Endothelial cell of umbilical vein (primary cell): ENCODE results near the gene CCDC97. TPM values are rescaled to one million over a fixed set of nuclear protein-coding genes. Genes with fewer than 3 reads are reported as not detected.

ENCODE experiments used
- BruUV-seq: library from RNA; stranded (reverse); fragments of 400-500 nt; replicated peaks from 2 replicates; lab custom pipeline; 2021; lab: Mats Ljungman, UMichigan
- CTCF ChIA-PET: fragments of 300-600, 350-600 bp; sonication (Branson Sonifier 250); formaldehyde crosslinking; loops from one replicate; lab custom pipeline; 2021; ENCODE audit warnings: antibody characterized with exemption, inconsistent platforms; lab: Charles Lee
- POLR2A ChIA-PET: fragments of 300-600, 350-600 bp; sonication (Branson Sonifier 250); formaldehyde crosslinking; loops from one replicate; lab custom pipeline; 2021; ENCODE audit warnings: antibody characterized with exemption, inconsistent platforms; lab: Charles Lee
- DNase-seq: peaks from one replicate; pipeline ENCODE4 v3.0.0-alpha.2; 2011; ENCODE audit warnings: low read depth, low spot score
- FAIRE-seq: peaks from 2 replicates; lab custom pipeline; 2011; peaks lifted over from hg19 to GRCh38; lab: Jason Lieb, UNC
- H2AFZ ChIP-seq: 2 replicates; pipeline ENCODE4 v1.6.0; 2012; ENCODE audit warnings: low read depth, low read length, control low read depth, inconsistent platforms
- H3K27ac ChIP-seq: 2 replicates; pipeline ENCODE4 v1.5.1; 2011; ENCODE audit warnings: low read depth, mild to moderate bottlenecking, control low read depth, low read length, moderate library complexity; ENCODE audit not compliant: insufficient read depth
- H3K27me3 ChIP-seq, 2 experiments: 2 replicates each; pipeline versions ENCODE4 v1.6.0 to v1.6.1; 2011; ENCODE audit warnings: low read length in 2 of 2, mixed read lengths in 1 of 2; ENCODE audit not compliant: control insufficient read depth in 2 of 2, insufficient read depth in 2 of 2
- H3K36me3 ChIP-seq, 2 experiments: 2 replicates in 1 of 2; 3 replicates in 1 of 2; pipeline ENCODE4 v1.5.1; 2011; ENCODE audit warnings: low read length in 2 of 2, mild to moderate bottlenecking in 1 of 2, moderate library complexity in 1 of 2; ENCODE audit not compliant: control insufficient read depth in 2 of 2, insufficient read depth in 2 of 2; ENCODE audit errors: extremely low read depth in 1 of 2
- H3K4me1 ChIP-seq: 3 replicates; pipeline ENCODE4 v1.5.1; 2011; ENCODE audit warnings: mild to moderate bottlenecking, low read length; ENCODE audit not compliant: control insufficient read depth, insufficient read depth; ENCODE audit errors: extremely low read depth
- H3K4me2 ChIP-seq: 2 replicates; pipeline ENCODE4 v1.6.1; 2011; ENCODE audit warnings: low read length, control low read depth, mixed read lengths; ENCODE audit not compliant: insufficient read depth
- H3K4me3 ChIP-seq, 3 experiments: fragments of 200-600 bp in 1 of 3; sonication (generic), shearing (Covaris generic) in 1 of 3; replicated peaks in 1 of 3; 2 replicates each; pipeline ENCODE4 v1.5.1; 2011 to 2016; ENCODE audit warnings: control low read depth in 3 of 3, low read length in 3 of 3, mild to moderate bottlenecking in 2 of 3, inconsistent platforms in 1 of 3, low read depth in 1 of 3, moderate library complexity in 1 of 3; ENCODE audit not compliant: insufficient read depth in 1 of 3
- H3K79me2 ChIP-seq: 2 replicates; pipeline ENCODE4 v1.6.0; 2012; ENCODE audit warnings: low read length, inconsistent platforms; ENCODE audit not compliant: control insufficient read depth, insufficient read depth
- H3K9ac ChIP-seq: replicated peaks from 2 replicates; pipeline ENCODE3; 2011; ENCODE audit warnings: low read length, control low read depth; ENCODE audit not compliant: insufficient read depth; ENCODE audit errors: extremely low read depth
- H3K9me1 ChIP-seq: replicated peaks from 3 replicates; pipeline ENCODE4 v1.6.0; 2011; ENCODE audit warnings: mild to moderate bottlenecking, low read length; ENCODE audit not compliant: control insufficient read depth, insufficient read depth; ENCODE audit errors: extremely low read depth
- H3K9me3 ChIP-seq: replicated peaks from 2 replicates; pipeline ENCODE4 v1.5.1; 2012; ENCODE audit warnings: low read length, inconsistent platforms; ENCODE audit not compliant: control insufficient read depth, insufficient read depth
- H4K20me1 ChIP-seq: replicated peaks from 2 replicates; pipeline ENCODE3; 2011; ENCODE audit warnings: mild to moderate bottlenecking, low read length; ENCODE audit not compliant: control insufficient read depth, insufficient read depth; ENCODE audit errors: extremely low read depth
- EZH2 ChIP-seq: IDR thresholded peaks from 2 replicates; pipeline ENCODE4 v1.6.1; 2012; ENCODE audit warnings: borderline replicate concordance, low read depth, mild to moderate bottlenecking, moderate library complexity, low read length, inconsistent platforms; ENCODE audit not compliant: severe bottlenecking
- FOS ChIP-seq: IDR thresholded peaks from 2 replicates; pipeline ENCODE4 v1.6.1; 2011; ENCODE audit warnings: mild to moderate bottlenecking, low read length, moderate library complexity, borderline replicate concordance; ENCODE audit not compliant: insufficient read depth
- GATA2 ChIP-seq: IDR thresholded peaks from 2 replicates; pipeline ENCODE4 v1.7.0; 2011; ENCODE audit warnings: low read depth, mild to moderate bottlenecking, moderate library complexity, mixed read lengths, low read length; ENCODE audit not compliant: insufficient read length, insufficient read depth
- JUN ChIP-seq: IDR thresholded peaks from 2 replicates; pipeline ENCODE4 v1.6.1; 2011; ENCODE audit warnings: borderline replicate concordance, low read depth; ENCODE audit not compliant: insufficient read length, insufficient read depth
- MYC ChIP-seq: IDR thresholded peaks from one replicate; pipeline ENCODE4 v1.6.1; 2011; ENCODE audit warnings: mild to moderate bottlenecking, low read depth, low read length
- POLR2A ChIP-seq: IDR thresholded peaks from 2 replicates; pipeline ENCODE4 v1.6.1; 2012; ENCODE audit warnings: low read depth, mild to moderate bottlenecking, control low read depth, low read length
- POLR2AphosphoS5 ChIP-seq: IDR thresholded peaks from 2 replicates; pipeline ENCODE4 v1.6.1; 2012; ENCODE audit warnings: low read depth, mild to moderate bottlenecking, control low read depth, low read length, moderate library complexity; ENCODE audit not compliant: insufficient read depth
- dilution Hi-C: fragments of 300-500 bp; cut with MboI; formaldehyde crosslinking; loops from one replicate; pipeline ENCODE4 v1.15.0; 2019; ENCODE audit warnings: low sequenced_read_pairs; ENCODE audit not compliant: extremely low pct_ligation_motif_present
- intact Hi-C: fragments of 100-400 bp; cut with micrococcal nuclease; formaldehyde crosslinking; loops from one replicate; pipeline ENCODE4 v1.10.0; 2022
- polyA plus RNA-seq, 4 experiments: library from polyadenylated mRNA; depleted of rRNA in 3 of 4; stranded (reverse) in 3 of 4; unstranded in 1 of 4; fragments of >200 nt; gene quantifications; 2 replicates each; pipeline versions ENCODE4 v1.2.1 to v1.2.3, GENCODE V29; 2011 to 2012; ENCODE audit warnings: missing spikeins in 1 of 4
- total RNA-seq: library from RNA; stranded (reverse); gene quantifications from 2 replicates; pipeline ENCODE4 v1.2.3, GENCODE V29; 2021
- TF ChIP-seq, protein P1 (sequence below), 2 donors: IDR thresholded peaks; 1 replicate in 1 of 2; 2 replicates in 1 of 2; pipeline ENCODE4 v1.5.1; 2011; ENCODE audit warnings: low read length in 2 of 2, mild to moderate bottlenecking in 2 of 2, moderate library complexity in 2 of 2, control low read depth in 1 of 2, inconsistent platforms in 1 of 2, low read depth in 1 of 2; ENCODE audit not compliant: insufficient read depth in 1 of 2; ENCODE audit errors: extremely low read depth in 1 of 2
- TF ChIP-seq, protein P2 (sequence below): IDR thresholded peaks from 2 replicates; pipeline ENCODE4 v1.6.1; 2011; ENCODE audit not compliant: insufficient read depth, insufficient read length

CCDC97 gene
- total and polyA plus RNA-seq, 2 donors (not counting 3 experiments of a cell fraction or from before 2014, with no cell fraction given): 20.7 to 27.2 TPM

DNA sequence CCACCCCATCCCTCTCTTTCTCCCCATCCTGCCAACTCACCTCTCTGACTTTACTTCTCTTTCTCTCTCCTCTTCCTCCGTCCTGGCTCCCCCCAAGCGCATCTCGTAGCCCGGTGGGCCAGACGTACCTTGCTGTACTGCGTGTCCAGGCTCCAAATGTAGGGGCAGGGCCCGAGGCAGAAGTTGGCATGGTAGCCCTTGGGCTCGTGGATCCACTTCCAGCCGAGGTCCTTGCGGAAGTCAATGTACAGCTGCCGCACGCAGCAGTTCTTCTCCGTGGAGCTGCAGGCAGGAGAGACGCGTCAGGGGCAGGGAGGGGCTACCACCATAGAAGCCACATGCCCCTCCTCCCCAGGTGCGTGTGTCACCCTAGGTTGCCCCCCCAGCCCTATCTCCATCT, 22.0 kb downstream of the CCDC97 start:
- no peak for DNase-seq
- FAIRE-seq: no peak
- Histone ChIP-seq H2AFZ (no peak overlapping the region), H3K9me1 (no peaks in the 10 kb centered on the region), H3K4me3 (no peak overlapping the region), H3K4me1 (peaks cover 27% of the 10 kb centered on the region), H3K27me3 (no peaks in the 10 kb centered on the region), H3K9me3 (no peaks in the 10 kb centered on the region), H3K4me2 (no peak overlapping the region), H3K9ac (no peak overlapping the region), H3K27ac (no peak overlapping the region), H4K20me1 (no peaks in the 10 kb centered on the region), H3K36me3 (peaks cover 19 to 44% of the 10 kb centered on the region in 2 experiments), H3K79me2 (peaks cover 25% of the 10 kb centered on the region)
- intact Hi-C loops: no loop called here
- TF ChIP-seq POLR2AphosphoS5: no peak
- no peak for TF ChIP-seq GATA2
- TF ChIP-seq, protein P1, sequence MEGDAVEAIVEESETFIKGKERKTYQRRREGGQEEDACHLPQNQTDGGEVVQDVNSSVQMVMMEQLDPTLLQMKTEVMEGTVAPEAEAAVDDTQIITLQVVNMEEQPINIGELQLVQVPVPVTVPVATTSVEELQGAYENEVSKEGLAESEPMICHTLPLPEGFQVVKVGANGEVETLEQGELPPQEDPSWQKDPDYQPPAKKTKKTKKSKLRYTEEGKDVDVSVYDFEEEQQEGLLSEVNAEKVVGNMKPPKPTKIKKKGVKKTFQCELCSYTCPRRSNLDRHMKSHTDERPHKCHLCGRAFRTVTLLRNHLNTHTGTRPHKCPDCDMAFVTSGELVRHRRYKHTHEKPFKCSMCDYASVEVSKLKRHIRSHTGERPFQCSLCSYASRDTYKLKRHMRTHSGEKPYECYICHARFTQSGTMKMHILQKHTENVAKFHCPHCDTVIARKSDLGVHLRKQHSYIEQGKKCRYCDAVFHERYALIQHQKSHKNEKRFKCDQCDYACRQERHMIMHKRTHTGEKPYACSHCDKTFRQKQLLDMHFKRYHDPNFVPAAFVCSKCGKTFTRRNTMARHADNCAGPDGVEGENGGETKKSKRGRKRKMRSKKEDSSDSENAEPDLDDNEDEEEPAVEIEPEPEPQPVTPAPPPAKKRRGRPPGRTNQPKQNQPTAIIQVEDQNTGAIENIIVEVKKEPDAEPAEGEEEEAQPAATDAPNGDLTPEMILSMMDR (IDR thresholded peaks at IDR 0.05; ENCODE audit: extremely low read depth in 1 of 2, insufficient read depth in 1 of 2, low read depth in 1 of 2, low read length in 2 of 2): no peak
- no peak for TF ChIP-seq POLR2A
- TF ChIP-seq MYC: no peak
- TF ChIP-seq JUN: no peak
- no peak for TF ChIP-seq FOS
- TF ChIP-seq EZH2: no peak
- TF ChIP-seq, protein P2, sequence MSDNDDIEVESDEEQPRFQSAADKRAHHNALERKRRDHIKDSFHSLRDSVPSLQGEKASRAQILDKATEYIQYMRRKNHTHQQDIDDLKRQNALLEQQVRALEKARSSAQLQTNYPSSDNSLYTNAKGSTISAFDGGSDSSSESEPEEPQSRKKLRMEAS: no peak
- ChIA-PET POLR2A (no interaction called here), CTCF (interaction anchor here (1.0 kb wide), 2 partner anchors 21 to 128 kb away, joined by 4 read pairs; no protein-coding TSS in a partner anchor)
- dilution Hi-C loops: no loop called here
- no TSS peak for BruUV-seq
